GM12875 (cell line): ENCODE results near the gene ALPK3.

Source experiments
- H3K4me3 ChIP-seq: one replicate; pipeline ENCODE4 v1.5.1; 2011; ENCODE audit warnings: low read depth, low read length, control low read depth
- CTCF ChIP-seq: IDR thresholded peaks from 2 replicates; pipeline ENCODE4 v1.5.1; 2011; ENCODE audit warnings: low read depth, mild to moderate bottlenecking, control low read depth, inconsistent platforms, low read length, moderate library complexity, borderline replicate concordance; ENCODE audit not compliant: insufficient read depth

The ALPK3 gene

GRCh38 chr15:84790676-84791075 is 26.5 kb upstream of the ALPK3 start:
- no peak for TF ChIP-seq CTCF

GRCh38 chr15:84791763-84792162 is 25.4 kb upstream of the ALPK3 start:
- no peak overlapping the region for H3K4me3 ChIP-seq
- no peak for TF ChIP-seq CTCF

More at GRCh38 chr15:84790676-84791075, 26.5 kb upstream of the ALPK3 start:
- H3K4me3 ChIP-seq: no peak overlapping the region

- TF ChIP-seq CTCF: no peak
Measured at GRCh38 chr15:84793431-84794161, 23.6 kb upstream of the ALPK3 start.

GRCh38 chr15:84794162-84794547 is 23.0 kb upstream of the ALPK3 start:
- TF ChIP-seq CTCF: no peak
- no peak overlapping the region for H3K4me3 ChIP-seq

More at GRCh38 chr15:84793431-84794161, 23.6 kb upstream of the ALPK3 start:
- no peak overlapping the region for H3K4me3 ChIP-seq

GRCh38 chr15:84795186-84795585 is 22.0 kb upstream of the ALPK3 start:
- no peak overlapping the region for H3K4me3 ChIP-seq
- TF ChIP-seq CTCF: no peak

GRCh38 chr15:84797212-84797611 is 19.9 kb upstream of the ALPK3 start:
- TF ChIP-seq CTCF: no peak
- H3K4me3 ChIP-seq: no peak overlapping the region

GRCh38 chr15:84797801-84798200 is 19.4 kb upstream of the ALPK3 start:
- no peak overlapping the region for H3K4me3 ChIP-seq
- no peak for TF ChIP-seq CTCF
